ENCODE data around the gene EFHD1.

EFHD1 gene

DNA sequence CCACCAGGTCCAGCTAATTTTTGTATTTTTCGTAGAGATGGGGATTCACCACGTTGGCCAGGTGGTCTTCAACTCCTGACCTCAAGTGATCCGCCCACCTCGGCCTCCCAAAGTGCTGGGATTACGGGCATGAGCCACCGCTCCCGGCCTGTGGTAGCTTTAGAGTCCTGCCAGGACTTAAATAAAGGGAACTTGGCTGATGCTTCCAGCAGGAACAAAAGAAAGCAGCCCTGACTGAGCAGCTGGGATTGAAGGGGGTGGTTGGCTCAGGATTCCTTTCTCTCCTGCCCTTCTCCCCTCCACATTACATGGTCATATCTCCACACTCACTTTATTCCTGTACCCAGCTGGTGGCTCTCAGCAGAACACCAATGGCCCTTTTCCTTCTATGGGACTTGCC is 20.0 kb downstream of the EFHD1 start:
- Mint-ChIP-seq H3K27me3 (ENCODE audit: low read depth) (no peaks in the 10 kb centered on the region), H3K4me3 (no peak overlapping the region), H3K4me1 (ENCODE audit: low read depth) (no peaks in the 10 kb centered on the region), H3K9me3 (no peaks in the 10 kb centered on the region), H3K36me3 (ENCODE audit: low read depth) (no peaks in the 10 kb centered on the region), H3K27ac (no peak overlapping the region)

GRCh38 chr2:232655392-232655791 is 22.0 kb downstream of the EFHD1 start:
- no peak overlapping the region for H3K4me3 Mint-ChIP-seq
- H3K9me3 Mint-ChIP-seq = no peaks in the 10 kb centered on the region
- H3K4me1 Mint-ChIP-seq (ENCODE audit: low read depth) = no peaks in the 10 kb centered on the region
- H3K36me3 Mint-ChIP-seq (ENCODE audit: low read depth) = no peaks in the 10 kb centered on the region
- H3K27me3 Mint-ChIP-seq (ENCODE audit: low read depth) = no peaks in the 10 kb centered on the region
- H3K27ac Mint-ChIP-seq = no peak overlapping the region

- Mint-ChIP-seq H3K27ac (no peak overlapping the region), H3K9me3 (no peaks in the 10 kb centered on the region), H3K4me3 (no peak overlapping the region), H3K4me1 (ENCODE audit: low read depth) (no peaks in the 10 kb centered on the region), H3K36me3 (ENCODE audit: low read depth) (no peaks in the 10 kb centered on the region), H3K27me3 (ENCODE audit: low read depth) (no peaks in the 10 kb centered on the region)
These were observed 24.9 kb downstream of the EFHD1 start for GRCh38 chr2:232658217-232658785.

GRCh38 chr2:232659359-232659758 is 26.0 kb downstream of the EFHD1 start:
- no peaks in the 10 kb centered on the region for H3K9me3 Mint-ChIP-seq
- H3K4me1 Mint-ChIP-seq (ENCODE audit: low read depth) = no peaks in the 10 kb centered on the region
- no peaks in the 10 kb centered on the region for H3K27me3 Mint-ChIP-seq (ENCODE audit: low read depth)
- no peaks in the 10 kb centered on the region for H3K36me3 Mint-ChIP-seq (ENCODE audit: low read depth)
- H3K27ac Mint-ChIP-seq = no peak overlapping the region
- no peak overlapping the region for H3K4me3 Mint-ChIP-seq

DNA sequence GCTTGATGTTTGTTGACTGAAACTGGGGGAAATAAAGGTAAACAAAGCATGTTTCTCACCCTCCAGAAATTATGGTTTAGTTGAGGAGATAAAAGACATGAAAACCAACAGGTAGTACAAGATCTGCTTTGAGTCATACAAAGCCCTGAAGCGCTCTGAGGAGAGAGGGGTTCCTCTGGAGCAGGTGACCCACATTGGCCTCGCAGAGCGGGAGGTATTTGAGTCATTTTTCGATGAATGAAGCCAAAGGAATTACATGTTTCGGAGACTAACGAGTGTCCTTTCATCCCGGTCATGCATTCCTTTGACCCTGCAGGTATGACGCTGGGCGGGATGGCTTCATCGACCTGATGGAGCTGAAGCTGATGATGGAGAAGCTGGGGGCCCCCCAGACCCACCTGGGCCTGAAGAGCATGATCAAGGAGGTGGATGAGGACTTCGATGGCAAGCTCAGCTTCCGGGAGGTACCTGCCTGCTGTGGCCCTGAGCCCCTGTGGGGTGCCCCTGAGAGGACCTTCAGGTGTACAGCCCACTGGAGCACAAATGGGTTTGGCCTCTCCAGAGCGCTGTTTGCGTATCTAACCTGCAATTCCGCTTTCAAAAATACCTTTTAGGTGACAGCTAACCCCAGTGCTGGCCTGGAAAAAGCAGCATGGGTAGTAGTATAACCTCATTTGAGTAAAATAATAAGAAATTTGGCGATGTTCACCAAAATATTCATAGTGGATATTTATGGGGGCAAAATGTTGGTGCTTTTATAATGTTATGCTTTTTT is 29.3 kb downstream of the EFHD1 start:
- H3K4me3 Mint-ChIP-seq = no peak overlapping the region
- no peaks in the 10 kb centered on the region for H3K9me3 Mint-ChIP-seq
- no peaks in the 10 kb centered on the region for H3K4me1 Mint-ChIP-seq (ENCODE audit: low read depth)
- no peak overlapping the region for H3K27ac Mint-ChIP-seq
- no peaks in the 10 kb centered on the region for H3K27me3 Mint-ChIP-seq (ENCODE audit: low read depth)
- no peaks in the 10 kb centered on the region for H3K36me3 Mint-ChIP-seq (ENCODE audit: low read depth)

- Mint-ChIP-seq H3K4me3 (no peak overlapping the region), H3K36me3 (ENCODE audit: low read depth) (no peaks in the 10 kb centered on the region), H3K4me1 (ENCODE audit: low read depth) (no peaks in the 10 kb centered on the region), H3K9me3 (no peaks in the 10 kb centered on the region), H3K27ac (no peak overlapping the region), H3K27me3 (ENCODE audit: low read depth) (peaks cover 4% of the 10 kb centered on the region)
These were observed 32.8 kb downstream of the EFHD1 start for GRCh38 chr2:232666051-232666805.

- Mint-ChIP-seq H3K4me1 (ENCODE audit: low read depth) (no peaks in the 10 kb centered on the region), H3K27ac (no peak overlapping the region), H3K4me3 (no peak overlapping the region), H3K27me3 (ENCODE audit: low read depth) (peaks cover 4% of the 10 kb centered on the region), H3K36me3 (ENCODE audit: low read depth) (no peaks in the 10 kb centered on the region), H3K9me3 (no peaks in the 10 kb centered on the region)
These were observed 34.7 kb downstream of the EFHD1 start for GRCh38 chr2:232667989-232668583.

DNA sequence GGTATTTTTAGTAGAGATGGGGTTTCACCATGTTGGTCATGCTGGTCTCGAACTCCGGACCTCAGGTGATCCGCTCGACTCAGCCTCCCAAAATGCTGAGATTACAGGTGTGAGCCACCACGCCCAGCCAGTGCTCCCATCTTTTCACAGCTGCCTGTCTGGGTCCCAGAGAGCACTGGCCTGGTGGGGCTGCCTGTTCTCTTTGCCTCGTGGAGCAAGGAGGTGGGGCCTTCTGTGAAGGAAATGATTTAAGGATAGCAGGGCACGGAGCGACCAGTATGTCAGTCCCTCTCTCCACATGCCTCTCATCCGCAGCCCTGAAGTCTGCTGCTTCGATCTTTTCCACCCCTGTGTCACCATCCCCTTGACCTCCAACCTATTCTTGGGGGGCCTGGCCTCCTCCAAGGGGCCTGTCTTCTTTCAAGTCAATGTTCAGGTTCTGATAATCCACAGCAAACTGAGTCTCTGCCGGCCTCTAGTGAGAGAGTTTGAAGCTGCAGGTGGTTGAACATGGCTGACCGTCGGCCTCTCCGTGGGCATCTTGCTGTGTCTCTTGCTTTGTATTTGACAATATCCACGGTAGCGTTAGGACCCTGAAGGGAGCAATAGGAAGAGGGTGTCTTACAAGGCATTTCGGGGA is 35.5 kb downstream of the EFHD1 start:
- H3K9me3 Mint-ChIP-seq = no peaks in the 10 kb centered on the region
- H3K4me3 Mint-ChIP-seq = no peak overlapping the region

DNA sequence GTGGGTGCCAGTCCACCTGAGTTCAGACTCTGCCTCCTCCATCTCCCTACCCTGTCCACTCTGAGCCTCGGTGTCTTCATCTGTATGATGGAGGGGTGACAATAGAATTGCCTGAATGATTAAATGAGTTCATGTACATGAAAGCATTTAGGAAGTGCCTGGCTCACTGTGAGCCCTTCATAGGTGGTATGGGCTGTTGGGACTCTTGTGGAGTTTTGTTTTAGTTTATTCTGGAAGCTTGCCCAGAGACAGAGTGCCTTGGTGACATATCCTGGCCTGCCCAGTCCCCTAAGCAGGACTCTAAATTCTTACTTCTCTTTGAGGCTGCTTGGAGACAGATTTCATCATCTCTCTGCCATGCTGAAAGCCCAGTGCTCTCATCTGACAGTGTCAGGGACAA is 39.2 kb downstream of the EFHD1 start:
- Mint-ChIP-seq H3K4me3 (no peak overlapping the region), H3K27ac (no peak overlapping the region), H3K27me3 (ENCODE audit: low read depth) (peaks cover 4% of the 10 kb centered on the region), H3K36me3 (ENCODE audit: low read depth) (no peaks in the 10 kb centered on the region), H3K9me3 (no peaks in the 10 kb centered on the region), H3K4me1 (ENCODE audit: low read depth) (peaks cover 4% of the 10 kb centered on the region)

More for the DNA sequence above, 35.5 kb downstream of the EFHD1 start:
- H3K27me3 Mint-ChIP-seq (ENCODE audit: low read depth) = peaks cover 4% of the 10 kb centered on the region
- no peak overlapping the region for H3K27ac Mint-ChIP-seq
- H3K4me1 Mint-ChIP-seq (ENCODE audit: low read depth) = no peaks in the 10 kb centered on the region
- no peaks in the 10 kb centered on the region for H3K36me3 Mint-ChIP-seq (ENCODE audit: low read depth)

GRCh38 chr2:232674491-232674890 is 41.1 kb downstream of the EFHD1 start:
- Mint-ChIP-seq H3K9me3 (no peaks in the 10 kb centered on the region), H3K27ac (no peak overlapping the region), H3K36me3 (ENCODE audit: low read depth) (no peaks in the 10 kb centered on the region), H3K4me3 (no peak overlapping the region), H3K4me1 (ENCODE audit: low read depth) (peaks cover 4% of the 10 kb centered on the region), H3K27me3 (ENCODE audit: low read depth) (peaks cover 4% of the 10 kb centered on the region)

- no peak overlapping the region for H3K27ac Mint-ChIP-seq
- H3K4me1 Mint-ChIP-seq (ENCODE audit: low read depth) = peaks cover 4% of the 10 kb centered on the region
- H3K27me3 Mint-ChIP-seq (ENCODE audit: low read depth) = peaks cover 12% of the 10 kb centered on the region
- no peak overlapping the region for H3K4me3 Mint-ChIP-seq
- no peaks in the 10 kb centered on the region for H3K36me3 Mint-ChIP-seq (ENCODE audit: low read depth)
- no peaks in the 10 kb centered on the region for H3K9me3 Mint-ChIP-seq
These were observed 42.0 kb downstream of the EFHD1 start for GRCh38 chr2:232675381-232675780.

- peaks cover 4% of the 10 kb centered on the region for H3K4me1 Mint-ChIP-seq (ENCODE audit: low read depth)
- peaks cover 29% of the 10 kb centered on the region for H3K27me3 Mint-ChIP-seq (ENCODE audit: low read depth)
- no peaks in the 10 kb centered on the region for H3K36me3 Mint-ChIP-seq (ENCODE audit: low read depth)
- no peak overlapping the region for H3K4me3 Mint-ChIP-seq
- no peak overlapping the region for H3K27ac Mint-ChIP-seq
- H3K9me3 Mint-ChIP-seq = no peaks in the 10 kb centered on the region
These were observed 46.6 kb downstream of the EFHD1 start for GRCh38 chr2:232680006-232680405.

DNA sequence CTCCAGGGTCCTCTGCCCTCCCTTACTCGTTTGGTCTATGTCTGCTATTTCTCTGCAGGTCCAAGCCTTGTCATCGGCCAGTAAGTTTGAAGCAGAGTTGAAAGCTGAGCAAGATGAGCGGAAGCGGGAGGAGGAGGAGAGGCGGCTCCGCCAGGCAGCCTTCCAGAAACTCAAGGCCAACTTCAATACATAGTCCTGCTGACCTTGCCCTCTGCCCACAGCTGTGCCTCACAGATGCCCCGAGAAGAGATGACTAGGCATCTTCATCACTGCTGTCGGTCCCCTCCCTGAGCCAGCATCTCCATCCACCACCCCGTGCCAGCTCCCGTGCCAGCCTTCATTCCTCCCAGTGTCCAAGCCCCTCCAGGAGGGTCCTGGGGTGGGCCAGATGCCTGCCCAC is 48.1 kb downstream of the EFHD1 start:
- Mint-ChIP-seq H3K4me3 (no peak overlapping the region), H3K4me1 (ENCODE audit: low read depth) (peaks cover 1% of the 10 kb centered on the region), H3K27ac (no peak overlapping the region), H3K36me3 (ENCODE audit: low read depth) (no peaks in the 10 kb centered on the region), H3K9me3 (no peaks in the 10 kb centered on the region), H3K27me3 (ENCODE audit: low read depth) (peaks cover 29% of the 10 kb centered on the region)

GRCh38 chr2:232683368-232683767 is 50.0 kb downstream of the EFHD1 start:
- Mint-ChIP-seq H3K9me3 (no peaks in the 10 kb centered on the region), H3K36me3 (ENCODE audit: low read depth) (no peaks in the 10 kb centered on the region), H3K4me3 (no peak overlapping the region), H3K27me3 (ENCODE audit: low read depth) (peaks cover 29% of the 10 kb centered on the region), H3K4me1 (ENCODE audit: low read depth) (no peaks in the 10 kb centered on the region), H3K27ac (no peak overlapping the region)

Data from T-helper 1 cell treated with Interleukin-12 subunit alpha and Interleukin-12 subunit beta and Interleukin-4 antibody, amounts not matched to agents 30 μg/mL and 1 μg/mL, for 36 hours (primary cell).